WTC11 (cell line): ENCODE data around the gene HAND2.

Source experiments
- CBFB ChIP-seq: sonication (generic); formaldehyde crosslinking; IDR thresholded peaks from 2 replicates; pipeline ENCODE4 v1.8.1; 2022; ENCODE audit warnings: mild to moderate bottlenecking, low read depth, missing genetic modification reagents
- CREM ChIP-seq: sonication (generic); formaldehyde crosslinking; IDR thresholded peaks from 2 replicates; pipeline ENCODE4 v1.8.1; 2022; ENCODE audit warnings: mild to moderate bottlenecking, missing genetic modification reagents, moderate library complexity
- CTCF ChIP-seq: fragments of 200-600 bp; IDR thresholded peaks from 2 replicates; pipeline ENCODE4 v1.8.0; 2022; ENCODE audit warnings: antibody characterized with exemption
- EMX1 ChIP-seq: fragments of 250-450 bp; sonication (Bioruptor Pico); IDR thresholded peaks from 2 replicates; pipeline ENCODE4 v1.8.0; 2021; ENCODE audit warnings: mild to moderate bottlenecking
- JUN ChIP-seq: sonication (generic); formaldehyde crosslinking; IDR thresholded peaks from 2 replicates; pipeline ENCODE4 v1.8.0; 2023; ENCODE audit warnings: mild to moderate bottlenecking, missing genetic modification reagents
- KAT7 ChIP-seq: sonication (generic); formaldehyde crosslinking; IDR thresholded peaks from 2 replicates; pipeline ENCODE4 v1.8.1; 2023; ENCODE audit warnings: missing genetic modification reagents, mild to moderate bottlenecking, borderline replicate concordance
- MLX ChIP-seq: sonication (generic); formaldehyde crosslinking; IDR thresholded peaks from 2 replicates; pipeline ENCODE4 v1.8.1; 2023; ENCODE audit warnings: mild to moderate bottlenecking, missing genetic modification reagents, moderate library complexity
- NFYB ChIP-seq: sonication (generic); formaldehyde crosslinking; conservative IDR thresholded peaks from 2 replicates; pipeline ENCODE4 v1.8.0; 2022; ENCODE audit warnings: low read depth, missing genetic modification reagents
- USF1 ChIP-seq: sonication (generic); formaldehyde crosslinking; IDR thresholded peaks from 2 replicates; pipeline ENCODE4 v1.8.0; 2022; ENCODE audit warnings: mild to moderate bottlenecking, missing genetic modification reagents
- TF ChIP-seq, protein P1 (sequence below): sonication (generic); formaldehyde crosslinking; IDR thresholded peaks from 2 replicates; pipeline ENCODE4 v1.8.1; 2022; ENCODE audit warnings: low read depth, missing genetic modification reagents, borderline replicate concordance

- TF ChIP-seq CREM (CRISPR knock-in tag) (no peak), NFYB (no peak), CTCF (no peak), CBFB (CRISPR knock-in tag) (no peak), JUN (CRISPR knock-in tag) (no peak), EMX1 (CRISPR knock-in tag) (no peak), KAT7 (CRISPR knock-in tag) (no peak), USF1 (CRISPR knock-in tag) (no peak), MLX (CRISPR knock-in tag) (no peak)
- TF ChIP-seq, protein P1, sequence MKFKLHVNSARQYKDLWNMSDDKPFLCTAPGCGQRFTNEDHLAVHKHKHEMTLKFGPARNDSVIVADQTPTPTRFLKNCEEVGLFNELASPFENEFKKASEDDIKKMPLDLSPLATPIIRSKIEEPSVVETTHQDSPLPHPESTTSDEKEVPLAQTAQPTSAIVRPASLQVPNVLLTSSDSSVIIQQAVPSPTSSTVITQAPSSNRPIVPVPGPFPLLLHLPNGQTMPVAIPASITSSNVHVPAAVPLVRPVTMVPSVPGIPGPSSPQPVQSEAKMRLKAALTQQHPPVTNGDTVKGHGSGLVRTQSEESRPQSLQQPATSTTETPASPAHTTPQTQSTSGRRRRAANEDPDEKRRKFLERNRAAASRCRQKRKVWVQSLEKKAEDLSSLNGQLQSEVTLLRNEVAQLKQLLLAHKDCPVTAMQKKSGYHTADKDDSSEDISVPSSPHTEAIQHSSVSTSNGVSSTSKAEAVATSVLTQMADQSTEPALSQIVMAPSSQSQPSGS (CRISPR knock-in tag): no peak
Measured at GRCh38 chr4:173575482-173576152, 45.6 kb upstream of the HAND2 start.
